Measurements from ENCODE around the gene TBX10. TPM values are rescaled to one million over a fixed set of nuclear protein-coding genes. Genes with fewer than 3 reads are reported as not detected.

TBX10 gene
- total RNA-seq, 4 donors from 2014 or later, result not detected

DNA sequence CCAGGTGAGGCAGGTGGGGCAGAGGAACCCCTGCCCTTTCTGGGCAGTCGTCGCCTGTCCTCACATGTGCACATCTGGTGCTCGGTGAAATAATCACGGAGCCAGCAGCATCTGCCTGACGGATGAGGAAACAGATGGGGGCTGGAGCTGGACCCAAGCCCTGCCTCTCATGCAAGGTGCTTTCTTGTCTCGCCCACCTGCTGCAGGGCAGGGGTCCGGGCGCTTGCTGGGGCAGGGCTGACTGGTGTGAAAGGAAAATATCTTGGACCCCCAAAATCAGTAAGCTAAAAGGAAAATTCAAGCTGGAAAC lies 31.6 kb upstream of the TBX10 start:
- no peaks in the 10 kb centered on the region for H3K36me3 ChIP-seq
- H3K27ac ChIP-seq, result no peak overlapping the region
- no peaks in the 10 kb centered on the region for H3K9me3 ChIP-seq
- intact Hi-C loops (cut with DNase I), result no loop called here
- DNase-seq, result no peak
- H3K4me3 ChIP-seq (replicated peaks in 1 of 3), result no peak overlapping the region
- H3K4me1 ChIP-seq, result peaks cover 0 to 6% of the 10 kb centered on the region in 2 donors
- TF ChIP-seq POLR2A (IDR thresholded peaks at IDR 0.05), result no peak
- TF ChIP-seq, protein P1, sequence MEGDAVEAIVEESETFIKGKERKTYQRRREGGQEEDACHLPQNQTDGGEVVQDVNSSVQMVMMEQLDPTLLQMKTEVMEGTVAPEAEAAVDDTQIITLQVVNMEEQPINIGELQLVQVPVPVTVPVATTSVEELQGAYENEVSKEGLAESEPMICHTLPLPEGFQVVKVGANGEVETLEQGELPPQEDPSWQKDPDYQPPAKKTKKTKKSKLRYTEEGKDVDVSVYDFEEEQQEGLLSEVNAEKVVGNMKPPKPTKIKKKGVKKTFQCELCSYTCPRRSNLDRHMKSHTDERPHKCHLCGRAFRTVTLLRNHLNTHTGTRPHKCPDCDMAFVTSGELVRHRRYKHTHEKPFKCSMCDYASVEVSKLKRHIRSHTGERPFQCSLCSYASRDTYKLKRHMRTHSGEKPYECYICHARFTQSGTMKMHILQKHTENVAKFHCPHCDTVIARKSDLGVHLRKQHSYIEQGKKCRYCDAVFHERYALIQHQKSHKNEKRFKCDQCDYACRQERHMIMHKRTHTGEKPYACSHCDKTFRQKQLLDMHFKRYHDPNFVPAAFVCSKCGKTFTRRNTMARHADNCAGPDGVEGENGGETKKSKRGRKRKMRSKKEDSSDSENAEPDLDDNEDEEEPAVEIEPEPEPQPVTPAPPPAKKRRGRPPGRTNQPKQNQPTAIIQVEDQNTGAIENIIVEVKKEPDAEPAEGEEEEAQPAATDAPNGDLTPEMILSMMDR (IDR thresholded peaks at IDR 0.05), result no peak
- H3K27me3 ChIP-seq, result no peaks in the 10 kb centered on the region
- WGBS, 2 donors, result 68 to 70% methylated on average over 8 of the region's 8 CpGs

DNA sequence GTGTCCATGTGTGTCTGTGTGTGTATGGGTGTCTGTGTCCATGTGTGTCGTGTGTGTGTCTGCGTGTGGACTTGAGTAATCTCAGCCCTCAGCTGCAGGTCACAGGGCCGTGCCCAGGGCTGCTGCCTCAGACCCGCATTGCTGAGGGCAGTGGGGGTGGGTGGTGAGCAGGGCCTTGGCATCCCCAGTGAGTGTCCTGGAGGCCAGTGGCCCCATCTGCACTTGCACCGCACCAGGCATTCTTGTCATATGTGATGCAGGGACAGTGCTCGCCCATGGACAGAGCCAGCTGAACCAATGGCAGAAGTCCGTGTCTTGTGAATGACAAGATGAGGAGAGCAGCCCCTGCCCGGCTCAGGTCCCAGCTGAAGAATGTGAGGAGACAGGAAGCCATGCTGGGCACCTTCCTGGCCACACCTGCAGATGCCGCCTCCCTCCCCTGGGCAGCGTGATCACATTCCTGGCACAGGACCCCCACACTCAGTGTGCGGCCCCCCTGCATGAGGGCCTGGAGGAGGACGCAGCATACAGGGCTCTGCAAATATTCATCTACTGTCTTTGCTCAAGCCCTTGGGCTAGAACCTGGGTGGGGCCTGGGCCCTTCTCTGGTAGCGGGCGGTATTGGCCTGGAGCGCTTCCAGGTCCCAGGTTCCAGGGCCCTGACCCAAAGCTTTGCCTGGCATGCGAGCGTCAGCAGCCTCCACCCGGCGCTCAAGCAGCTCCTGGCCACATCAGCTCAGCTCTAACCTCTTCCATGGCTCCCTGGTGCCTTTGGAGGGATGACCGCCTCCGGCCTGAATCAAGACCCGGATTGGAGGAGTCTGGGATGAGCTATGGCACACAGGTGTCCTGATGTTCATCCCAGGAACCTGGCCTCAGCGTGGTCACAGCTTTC lies 31.0 kb upstream of the TBX10 start:
- Histone ChIP-seq H3K36me3 (no peaks in the 10 kb centered on the region), H3K4me1 (peaks cover 0 to 6% of the 10 kb centered on the region in 2 donors), H3K27me3 (no peaks in the 10 kb centered on the region), H3K4me3 (replicated peaks in 1 of 3) (no peak overlapping the region), H3K9me3 (no peaks in the 10 kb centered on the region), H3K27ac (no peak overlapping the region)
- WGBS, 2 donors, result 78% methylated on average over 10 to 18 of the region's 23 CpGs
- intact Hi-C loops (cut with DNase I), result no loop called here
- no peak for DNase-seq
- TF ChIP-seq, protein P1 (IDR thresholded peaks at IDR 0.05), result no peak
- TF ChIP-seq POLR2A (IDR thresholded peaks at IDR 0.05), result no peak

DNA sequence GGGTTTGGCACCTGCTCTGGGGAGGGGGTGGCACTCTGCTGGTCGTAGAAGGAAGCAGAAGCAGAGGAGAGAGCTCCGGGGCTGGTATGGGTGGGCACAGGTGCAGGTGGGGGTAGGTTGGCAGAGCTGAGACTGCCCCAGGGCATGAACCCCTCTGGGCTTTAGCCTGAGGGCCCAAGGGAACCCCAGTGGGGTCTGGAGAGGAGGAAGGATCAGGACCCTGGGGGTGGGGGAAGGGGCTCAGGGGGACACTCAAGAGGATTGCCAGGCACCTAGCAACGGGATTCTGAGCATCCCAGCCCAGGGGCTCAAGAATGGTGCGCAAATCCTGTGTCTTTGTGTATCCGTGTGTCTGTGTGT lies 28.6 kb upstream of the TBX10 start:
- WGBS, 2 donors, result 49% methylated on average over 4 to 5 of the region's 5 CpGs
- TF ChIP-seq POLR2A (IDR thresholded peaks at IDR 0.05), result no peak
- TF ChIP-seq, protein P1 (IDR thresholded peaks at IDR 0.05), result no peak
- peaks cover 0 to 6% of the 10 kb centered on the region in 2 donors for H3K4me1 ChIP-seq
- intact Hi-C loops (cut with DNase I), result no loop called here
- H3K36me3 ChIP-seq, result no peaks in the 10 kb centered on the region
- no peak overlapping the region for H3K4me3 ChIP-seq (replicated peaks in 1 of 3)
- no peak for DNase-seq
- no peaks in the 10 kb centered on the region for H3K27me3 ChIP-seq
- no peaks in the 10 kb centered on the region for H3K9me3 ChIP-seq
- no peak overlapping the region for H3K27ac ChIP-seq

DNA sequence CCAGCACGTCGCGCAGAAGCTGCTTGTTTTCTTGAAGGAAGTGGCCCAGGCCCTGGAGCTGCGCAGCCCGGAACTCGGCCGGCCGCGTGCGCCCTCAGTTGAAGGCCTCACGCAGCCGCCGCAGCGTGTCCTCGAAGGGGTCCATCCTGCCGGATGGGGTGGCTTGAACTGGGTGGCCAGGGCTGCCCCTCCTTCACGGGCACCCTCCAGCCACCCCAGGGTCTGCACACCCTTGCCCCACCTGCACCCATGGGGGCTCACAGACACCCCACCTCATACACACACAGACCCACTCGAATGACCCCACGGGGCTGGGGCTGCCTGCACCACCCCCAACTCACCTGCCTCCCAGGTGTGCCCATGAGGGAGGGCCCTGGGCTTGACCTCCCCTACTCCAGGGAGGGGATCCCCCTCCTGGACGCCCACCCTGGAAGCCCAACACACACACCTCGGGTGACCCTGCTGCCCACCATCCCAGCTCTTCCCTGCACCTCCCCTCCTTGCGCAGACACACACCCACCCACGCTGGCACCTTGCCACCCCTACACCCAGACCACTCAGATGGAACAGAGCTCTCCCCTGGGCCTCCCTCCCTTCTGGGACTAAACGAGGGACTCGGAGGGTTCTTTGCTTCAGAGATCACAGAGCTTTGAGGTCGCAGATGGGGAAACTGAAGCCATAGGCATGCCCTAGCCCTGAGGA lies 28.1 kb upstream of the TBX10 start:
- H3K4me1 ChIP-seq, result peaks cover 0 to 6% of the 10 kb centered on the region in 2 donors
- H3K36me3 ChIP-seq, result no peaks in the 10 kb centered on the region
- H3K27ac ChIP-seq, result no peak overlapping the region
- no peaks in the 10 kb centered on the region for H3K9me3 ChIP-seq
- TF ChIP-seq POLR2A (IDR thresholded peaks at IDR 0.05), result no peak
- TF ChIP-seq, protein P1 (IDR thresholded peaks at IDR 0.05), result no peak
- no peak overlapping the region for H3K4me3 ChIP-seq (replicated peaks in 1 of 3)
- peak in 1 of 2 donors; percentile 17 for DNase-seq
- 34 to 64% methylated on average over 7 to 16 of the region's 26 CpGs for WGBS, 2 donors
- intact Hi-C loops (cut with DNase I), result no loop called here
- H3K27me3 ChIP-seq, result no peaks in the 10 kb centered on the region
